ENCODE results near the gene GALNT7. TPM values are rescaled to one million over a fixed set of nuclear protein-coding genes. Genes with fewer than 3 reads are reported as not detected.

GALNT7 gene
- total and polyA plus RNA-seq, 2 of the 13 experiments (the other 11 are each of a cell fraction or from before 2014, with no cell fraction given) = 0.08 to 0.13 TPM

GRCh38 chr4:173334891-173335752 lies 166.5 kb downstream of the GALNT7 start (continued):
- TF ChIP-seq REST (IDR thresholded peaks at IDR 0.05; ENCODE audit: borderline replicate concordance in 1 of 2, low read depth in 1 of 2, low read length in 2 of 2) (peak in 1 of 2 experiments; percentile 8; a peak in 1 of 4 replicates), PHF8 (CRISPR knock-in tag; IDR thresholded peaks at IDR 0.05) (peak; percentile 53; the same call in 1 of the 2 replicates), ZNF746 (CRISPR knock-in tag; IDR thresholded peaks at IDR 0.05) (no peak), XRCC5 (optimal IDR thresholded peaks at IDR 0.05; ENCODE audit: low read length) (peak; percentile 20), HNF1B (CRISPR knock-in tag; IDR thresholded peaks at IDR 0.05) (no peak), E2F1 (CRISPR knock-in tag; IDR thresholded peaks at IDR 0.05) (no peak), THAP8 (CRISPR knock-in tag; IDR thresholded peaks at IDR 0.05; ENCODE audit: borderline replicate concordance) (no peak), GFI1 (CRISPR knock-in tag; IDR thresholded peaks at IDR 0.05; ENCODE audit: borderline replicate concordance) (peak; percentile 3; the same call in 1 of the 2 replicates), NR2F2 (IDR thresholded peaks at IDR 0.05; ENCODE audit: borderline replicate concordance, low read depth) (no peak), ZNF782 (CRISPR knock-in tag; IDR thresholded peaks at IDR 0.05; ENCODE audit: borderline replicate concordance) (no peak), CEBPB (IDR thresholded peaks at IDR 0.05; ENCODE audit: borderline replicate concordance, low read depth, low read length) (no peak), MAF1 (CRISPR knock-in tag; IDR thresholded peaks at IDR 0.05; ENCODE audit: borderline replicate concordance) (no peak), IRF1 (CRISPR knock-in tag; IDR thresholded peaks at IDR 0.05; ENCODE audit: low read depth) (no peak), RBAK (CRISPR knock-in tag; IDR thresholded peaks at IDR 0.05) (no peak), GABPB1 (CRISPR knock-in tag; IDR thresholded peaks at IDR 0.05) (peak; percentile 58; the same call in 1 of the 2 replicates), GATAD2A (CRISPR knock-in tag; IDR thresholded peaks at IDR 0.05) (no peak), HIC2 (CRISPR knock-in tag; IDR thresholded peaks at IDR 0.05; ENCODE audit: low read depth) (no peak)

All from HepG2 (cell line).